Measurements from ENCODE around the gene HSPD1. TPM values are rescaled to one million over a fixed set of nuclear protein-coding genes. Genes with fewer than 3 reads are reported as not detected.

Gene HSPD1
- total and polyA plus RNA-seq, 2 of the 13 experiments (the other 11 are each of a cell fraction or from before 2014, with no cell fraction given): 685 to 2,610 TPM

GRCh38 chr2:197500503-197501131, 977 bp upstream of the HSPD1 start (continued):
- TF ChIP-seq HNRNPUL1 (IDR thresholded peaks at IDR 0.05; ENCODE audit: low read depth, low read length) (peak; percentile 1; the same call in 1 of the 2 replicates), PAXIP1 (CRISPR knock-in tag; conservative IDR thresholded peaks at IDR 0.05) (no peak), ZBTB8A (CRISPR knock-in tag; IDR thresholded peaks at IDR 0.05; ENCODE audit: borderline replicate concordance, low read depth) (no peak), HNRNPH1 (optimal IDR thresholded peaks at IDR 0.05; ENCODE audit: low read depth, low read length) (no peak), ZNF446 (CRISPR knock-in tag; IDR thresholded peaks at IDR 0.05) (0 out of 2 replicates have a peak, but pooled peaks have one; percentile 33), THAP9 (CRISPR knock-in tag; IDR thresholded peaks at IDR 0.05; ENCODE audit: borderline replicate concordance) (no peak), SNAPC2 (CRISPR knock-in tag; IDR thresholded peaks at IDR 0.05) (no peak), KDM1A (CRISPR knock-in tag; IDR thresholded peaks at IDR 0.05) (no peak), ZNF574 (CRISPR knock-in tag; IDR thresholded peaks at IDR 0.05) (no peak), SNAPC4 (CRISPR knock-in tag; IDR thresholded peaks at IDR 0.05) (no peak), NFIB (CRISPR knock-in tag; IDR thresholded peaks at IDR 0.05; ENCODE audit: borderline replicate concordance) (no peak)
